ENCODE measurements around the gene MAML2.

DNA sequence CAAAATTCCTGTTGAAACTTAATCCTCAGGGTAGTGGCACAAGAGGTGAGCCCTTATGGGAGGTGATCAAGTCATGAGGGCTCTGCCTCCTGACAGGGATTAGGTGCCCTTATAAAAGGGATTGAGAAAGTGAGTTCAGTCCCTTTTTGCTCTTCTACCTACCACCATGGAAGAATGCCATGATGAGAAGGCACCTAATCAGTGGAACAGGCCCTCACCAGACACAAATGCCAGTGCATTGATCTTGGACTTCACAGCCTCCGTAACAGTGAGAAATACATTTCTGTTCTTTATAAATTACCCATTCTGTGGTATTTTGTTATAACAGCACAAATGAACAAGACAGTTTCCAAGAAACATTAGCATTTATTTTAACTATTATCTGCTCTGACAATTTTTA, 338.1 kb downstream of the MAML2 start:
- TF ChIP-seq, protein P1, sequence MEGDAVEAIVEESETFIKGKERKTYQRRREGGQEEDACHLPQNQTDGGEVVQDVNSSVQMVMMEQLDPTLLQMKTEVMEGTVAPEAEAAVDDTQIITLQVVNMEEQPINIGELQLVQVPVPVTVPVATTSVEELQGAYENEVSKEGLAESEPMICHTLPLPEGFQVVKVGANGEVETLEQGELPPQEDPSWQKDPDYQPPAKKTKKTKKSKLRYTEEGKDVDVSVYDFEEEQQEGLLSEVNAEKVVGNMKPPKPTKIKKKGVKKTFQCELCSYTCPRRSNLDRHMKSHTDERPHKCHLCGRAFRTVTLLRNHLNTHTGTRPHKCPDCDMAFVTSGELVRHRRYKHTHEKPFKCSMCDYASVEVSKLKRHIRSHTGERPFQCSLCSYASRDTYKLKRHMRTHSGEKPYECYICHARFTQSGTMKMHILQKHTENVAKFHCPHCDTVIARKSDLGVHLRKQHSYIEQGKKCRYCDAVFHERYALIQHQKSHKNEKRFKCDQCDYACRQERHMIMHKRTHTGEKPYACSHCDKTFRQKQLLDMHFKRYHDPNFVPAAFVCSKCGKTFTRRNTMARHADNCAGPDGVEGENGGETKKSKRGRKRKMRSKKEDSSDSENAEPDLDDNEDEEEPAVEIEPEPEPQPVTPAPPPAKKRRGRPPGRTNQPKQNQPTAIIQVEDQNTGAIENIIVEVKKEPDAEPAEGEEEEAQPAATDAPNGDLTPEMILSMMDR (IDR thresholded peaks at IDR 0.05; ENCODE audit: borderline replicate concordance, extremely low read depth, low read length, poor library complexity, severe bottlenecking), result no peak
- no peak for TF ChIP-seq EZH2 (IDR thresholded peaks at IDR 0.05; ENCODE audit: borderline replicate concordance, low read depth, low read length, severe bottlenecking)

Measured in DND-41 (cell line).